Jurkat, Clone E6-1 (cell line): Measurements from ENCODE around the gene PAX2.

Experiments used
- DNase-seq: peaks from one replicate; pipeline ENCODE4 v3.0.0-alpha.2; 2011; ENCODE audit warnings: low read depth, low spot score
- H3K4me3 ChIP-seq: 2 replicates; pipeline ENCODE4 v1.5.1; 2011; ENCODE audit warnings: mild to moderate bottlenecking, low read length, control low read depth, moderate library complexity

Gene PAX2

DNA sequence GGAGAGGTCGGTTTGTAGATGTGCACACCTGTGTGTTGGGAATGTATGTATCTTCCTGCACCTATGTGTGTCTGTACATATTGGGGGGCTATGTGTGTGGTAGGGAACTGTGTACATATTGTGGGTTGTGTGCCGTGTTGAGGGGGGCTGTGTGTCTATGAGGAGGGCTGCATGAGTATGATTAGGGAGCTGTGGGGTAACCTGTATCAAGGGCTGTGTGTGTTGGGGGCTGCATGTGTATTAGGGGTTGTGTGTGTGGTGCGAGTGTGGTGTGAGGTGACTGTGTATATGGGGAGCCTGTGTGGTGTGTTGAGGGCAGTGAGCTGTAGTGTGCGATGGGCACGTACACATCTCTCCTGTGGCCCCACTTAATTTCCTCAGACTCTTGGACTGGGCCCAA lies 22.2 kb upstream of the PAX2 start:
- H3K4me3 ChIP-seq, result no peak overlapping the region
- DNase-seq, result no peak

DNA sequence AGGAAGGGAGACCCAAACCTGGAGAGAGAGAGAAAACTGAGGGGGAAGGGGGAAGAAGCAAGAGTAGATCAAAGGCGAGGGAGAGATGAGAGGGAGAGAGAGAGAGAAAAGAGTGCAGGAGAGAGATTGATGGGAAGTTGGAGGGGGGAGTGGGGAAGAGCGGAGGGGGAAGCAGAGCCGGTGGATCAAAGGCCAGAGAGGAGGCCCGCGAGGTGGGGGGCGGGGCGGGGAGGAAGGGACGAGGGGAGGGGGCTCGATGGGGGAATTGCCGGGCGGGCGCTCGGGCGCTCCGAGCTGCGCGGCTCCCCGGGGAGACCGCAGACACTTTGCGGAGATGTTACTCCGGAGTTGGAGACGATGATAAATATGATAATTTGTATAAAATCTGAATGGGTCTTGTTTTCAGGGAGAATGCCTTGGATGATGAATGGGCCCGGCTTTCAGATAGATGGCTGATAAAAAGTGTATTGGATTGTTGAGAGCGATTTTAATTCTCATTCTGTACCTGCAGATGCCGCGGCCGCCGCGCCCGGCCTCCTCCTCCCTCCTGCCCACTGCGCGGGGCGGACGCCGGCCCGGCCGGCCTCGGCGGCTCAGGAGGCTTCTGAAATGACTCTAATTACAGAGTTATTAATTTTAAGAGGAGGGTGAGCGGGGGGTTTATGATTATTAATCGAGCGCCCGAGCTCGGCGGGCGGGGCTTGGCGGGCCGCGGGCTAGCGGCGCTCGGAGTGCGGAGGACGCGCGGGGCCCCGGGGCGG lies 21.4 kb upstream of the PAX2 start:
- no peak overlapping the region for H3K4me3 ChIP-seq
- no peak for DNase-seq

DNA sequence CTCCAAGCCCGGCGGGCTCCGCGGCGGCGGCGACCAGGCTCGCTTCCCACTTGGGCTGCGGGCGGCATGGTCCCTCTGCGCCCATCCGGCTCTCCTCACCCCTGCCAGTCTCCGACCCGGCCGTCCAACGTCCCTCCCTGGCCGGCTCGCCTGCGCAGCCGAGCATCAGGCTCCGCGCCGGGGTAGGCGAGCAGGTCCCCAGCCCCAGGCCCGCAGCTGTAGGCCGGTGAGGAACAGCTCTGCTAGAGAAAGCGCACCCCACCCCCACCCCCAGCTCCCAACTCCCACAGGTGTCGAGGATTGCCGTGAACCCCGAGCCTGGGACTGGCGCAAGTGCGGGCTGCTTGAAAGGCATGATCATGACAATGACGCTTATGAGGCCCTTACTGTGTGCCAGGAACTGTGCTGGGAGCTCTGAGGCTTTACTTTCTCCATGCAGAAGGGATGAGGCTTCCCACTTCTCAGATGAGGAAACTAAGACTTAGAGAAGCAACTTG lies 20.8 kb upstream of the PAX2 start:
- DNase-seq, result no peak
- no peak overlapping the region for H3K4me3 ChIP-seq

DNA sequence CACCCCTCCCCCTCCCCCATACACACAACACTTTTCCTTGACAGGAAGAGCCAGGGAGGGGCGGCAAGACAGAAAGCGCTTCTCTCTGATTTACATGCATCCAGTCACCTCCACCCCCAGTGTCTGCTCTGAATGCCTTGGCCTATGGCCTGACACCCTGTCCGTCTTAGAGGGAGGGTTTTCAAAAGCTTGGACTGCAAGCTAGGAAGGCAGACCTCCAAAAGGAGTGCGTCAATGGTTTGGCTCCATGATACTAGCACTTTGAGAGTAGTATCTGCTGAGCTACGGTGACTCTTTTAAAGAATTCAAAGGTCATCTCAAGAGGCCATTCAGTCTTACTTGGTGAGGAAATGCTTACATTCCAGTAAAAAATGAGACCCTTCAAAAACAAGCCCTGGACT lies 20.3 kb upstream of the PAX2 start:
- DNase-seq, result no peak
- H3K4me3 ChIP-seq, result no peak overlapping the region

DNA sequence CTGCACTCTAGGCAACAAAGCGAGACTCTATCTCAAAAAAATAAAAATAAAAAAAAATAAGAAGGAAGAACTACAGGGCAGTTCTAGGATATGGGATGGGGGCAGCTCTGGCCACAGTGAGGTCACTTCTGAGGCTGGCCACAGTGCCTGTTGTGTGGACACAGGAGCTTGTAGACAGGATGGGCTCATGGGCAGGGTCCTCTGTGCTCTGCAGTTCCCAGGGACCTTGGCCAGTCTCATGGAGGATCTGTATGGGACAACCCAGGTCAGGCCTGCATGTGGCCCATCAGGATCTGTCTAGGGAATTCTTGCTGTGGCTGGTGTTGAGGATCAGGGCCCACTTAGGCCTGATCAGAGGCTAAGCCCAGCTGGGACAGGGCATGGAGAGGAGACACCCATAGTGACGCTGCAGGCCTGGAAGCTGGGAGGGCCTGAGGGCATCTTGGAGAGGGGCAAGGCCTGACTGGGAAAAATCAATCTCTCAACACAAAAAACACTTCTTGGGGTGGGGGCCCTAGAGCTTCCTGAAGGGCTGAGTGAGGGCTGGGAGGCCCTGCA lies 19.4 kb upstream of the PAX2 start:
- no peak overlapping the region for H3K4me3 ChIP-seq
- DNase-seq, result no peak

DNA sequence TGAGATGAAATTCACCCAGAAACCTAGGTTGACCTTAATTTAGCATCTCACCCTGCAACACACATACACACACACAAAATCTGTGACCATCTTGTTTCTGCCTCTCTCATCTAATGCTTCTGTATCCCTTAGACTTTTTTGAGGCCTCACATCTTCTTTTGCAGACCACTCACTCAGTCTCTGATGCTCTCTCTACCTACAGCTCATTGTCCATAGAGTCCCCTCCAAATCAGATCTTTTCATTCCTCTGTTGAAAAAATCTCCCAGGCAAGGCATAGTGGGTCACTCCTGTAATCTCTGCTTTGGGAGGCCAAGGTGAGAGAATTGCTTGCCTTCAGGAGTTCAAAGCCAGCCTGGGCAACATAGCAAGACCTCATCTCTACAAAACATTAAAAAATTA lies 17.6 kb upstream of the PAX2 start:
- H3K4me3 ChIP-seq, result no peak overlapping the region
- no peak for DNase-seq

GRCh38 chr10:100728928-100729861 lies 16.2 kb upstream of the PAX2 start:
- DNase-seq, result peak; percentile 31
- H3K4me3 ChIP-seq, result peak overlapping the region; percentile 38

- no peak for DNase-seq
- peak overlapping the region; percentile 38 for H3K4me3 ChIP-seq
These were observed 15.3 kb upstream of the PAX2 start for GRCh38 chr10:100729862-100730724.

GRCh38 chr10:100730725-100731406 lies 14.5 kb upstream of the PAX2 start:
- H3K4me3 ChIP-seq, result peak overlapping the region; percentile 16
- peak; percentile 54 for DNase-seq

GRCh38 chr10:100731407-100732240 lies 13.8 kb upstream of the PAX2 start:
- no peak for DNase-seq
- no peak overlapping the region for H3K4me3 ChIP-seq

GRCh38 chr10:100732241-100732596 lies 13.2 kb upstream of the PAX2 start:
- DNase-seq, result no peak

DNA sequence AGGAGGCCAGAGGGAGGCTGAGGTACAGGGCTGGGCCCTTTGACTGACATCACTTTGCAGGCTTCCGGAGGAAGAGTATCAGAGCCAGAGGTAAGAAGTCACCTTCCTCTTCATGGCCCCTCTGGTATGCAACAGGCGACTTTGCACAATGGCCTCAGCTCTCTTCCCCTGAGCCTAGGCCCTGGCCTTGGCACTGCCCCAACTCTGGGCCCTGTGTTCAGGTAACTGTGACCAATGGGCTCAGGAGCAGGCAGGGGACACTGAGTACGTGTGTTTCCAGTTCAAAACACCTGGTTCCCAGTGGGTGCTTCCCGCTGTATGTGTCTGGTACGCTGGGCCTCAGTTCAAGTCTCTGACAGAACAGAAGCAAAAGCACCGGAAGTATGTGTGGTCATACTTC lies 12.1 kb upstream of the PAX2 start:
- DNase-seq, result no peak
- H3K4me3 ChIP-seq, result no peak overlapping the region

More at GRCh38 chr10:100732241-100732596, 13.2 kb upstream of the PAX2 start:
- no peak overlapping the region for H3K4me3 ChIP-seq

DNA sequence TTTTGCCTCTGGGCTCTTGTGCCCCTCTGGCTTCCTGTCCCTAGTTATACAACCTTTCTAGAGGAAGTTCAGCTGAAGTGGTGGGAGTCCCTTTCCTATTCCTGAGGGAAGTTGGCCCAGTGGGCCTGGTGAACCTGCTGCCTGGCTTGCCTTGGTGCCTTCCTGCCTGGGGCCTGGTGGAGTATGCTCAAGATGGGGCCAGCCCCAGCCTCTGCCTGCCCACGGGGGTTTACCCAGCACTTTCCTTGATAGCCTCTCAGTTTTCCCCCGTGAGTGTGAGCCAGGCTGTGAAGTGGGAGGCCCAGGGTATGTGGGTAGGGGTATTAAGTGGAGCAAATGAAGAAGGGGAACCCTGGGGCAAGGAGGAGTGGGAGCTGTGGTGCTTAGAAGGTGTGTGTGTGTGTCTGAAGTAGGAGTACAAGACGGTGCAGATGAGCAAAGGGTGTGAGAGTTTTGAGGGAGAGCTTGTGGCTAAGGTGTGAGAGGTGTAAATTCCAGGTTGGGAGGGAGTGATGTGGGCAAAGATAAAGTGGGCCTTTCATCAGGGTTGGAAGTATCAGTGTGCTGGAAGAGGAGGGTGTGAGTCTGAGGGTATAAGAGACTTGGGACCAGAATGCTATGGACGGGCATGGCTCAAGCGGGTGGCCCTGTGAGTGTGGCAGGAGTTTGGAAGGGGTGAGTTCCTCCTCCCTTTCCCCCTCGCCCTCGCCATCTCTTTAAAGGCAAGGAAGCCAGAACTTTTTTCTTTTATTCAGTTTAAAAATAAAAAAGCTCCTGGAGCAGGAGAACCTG lies 10.9 kb upstream of the PAX2 start:
- no peak for DNase-seq
- no peak overlapping the region for H3K4me3 ChIP-seq

GRCh38 chr10:100735087-100735336 lies 10.4 kb upstream of the PAX2 start:
- no peak for DNase-seq
- H3K4me3 ChIP-seq, result no peak overlapping the region

DNA sequence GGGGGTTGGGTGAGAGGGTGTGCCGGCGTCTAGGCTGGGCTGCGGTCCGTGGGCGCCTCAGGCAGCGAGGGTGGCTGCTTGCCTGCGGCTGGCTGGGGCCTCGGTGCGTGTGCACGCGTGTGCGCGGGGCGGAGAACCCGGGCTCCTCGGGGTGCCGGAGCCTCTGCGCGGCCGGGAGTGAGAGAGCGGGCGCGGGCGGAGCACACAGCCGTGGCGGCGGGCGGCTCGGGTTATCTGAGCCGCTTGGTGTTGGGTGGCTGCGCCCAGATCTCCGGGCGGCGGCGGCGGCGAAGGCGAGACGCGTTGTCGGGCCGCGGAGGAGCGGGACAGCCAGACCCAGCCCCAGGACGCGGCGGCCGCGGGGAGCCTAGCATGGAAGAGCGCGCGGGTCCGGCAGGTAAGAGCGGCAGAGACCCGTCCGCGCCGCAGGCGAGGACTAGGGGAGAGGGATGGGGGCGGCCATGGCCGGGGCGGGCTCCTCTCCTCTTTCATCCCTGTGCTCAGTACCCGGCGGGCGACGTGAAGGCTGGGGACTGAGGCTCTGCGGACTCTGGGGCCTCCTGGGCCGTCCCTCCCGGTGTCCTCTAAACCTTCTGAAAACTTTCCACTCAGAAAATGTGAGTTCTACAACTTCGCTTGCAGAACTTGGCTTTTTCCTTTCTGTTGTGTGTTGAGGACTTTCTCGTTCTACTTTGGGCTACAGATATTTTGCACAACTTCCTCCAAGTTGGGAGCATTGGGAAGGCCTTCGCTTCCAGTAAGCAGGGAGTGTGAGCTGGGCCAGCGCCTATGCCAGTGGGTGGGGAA lies 9.8 kb upstream of the PAX2 start:
- DNase-seq, result no peak
- H3K4me3 ChIP-seq, result no peak overlapping the region

DNA sequence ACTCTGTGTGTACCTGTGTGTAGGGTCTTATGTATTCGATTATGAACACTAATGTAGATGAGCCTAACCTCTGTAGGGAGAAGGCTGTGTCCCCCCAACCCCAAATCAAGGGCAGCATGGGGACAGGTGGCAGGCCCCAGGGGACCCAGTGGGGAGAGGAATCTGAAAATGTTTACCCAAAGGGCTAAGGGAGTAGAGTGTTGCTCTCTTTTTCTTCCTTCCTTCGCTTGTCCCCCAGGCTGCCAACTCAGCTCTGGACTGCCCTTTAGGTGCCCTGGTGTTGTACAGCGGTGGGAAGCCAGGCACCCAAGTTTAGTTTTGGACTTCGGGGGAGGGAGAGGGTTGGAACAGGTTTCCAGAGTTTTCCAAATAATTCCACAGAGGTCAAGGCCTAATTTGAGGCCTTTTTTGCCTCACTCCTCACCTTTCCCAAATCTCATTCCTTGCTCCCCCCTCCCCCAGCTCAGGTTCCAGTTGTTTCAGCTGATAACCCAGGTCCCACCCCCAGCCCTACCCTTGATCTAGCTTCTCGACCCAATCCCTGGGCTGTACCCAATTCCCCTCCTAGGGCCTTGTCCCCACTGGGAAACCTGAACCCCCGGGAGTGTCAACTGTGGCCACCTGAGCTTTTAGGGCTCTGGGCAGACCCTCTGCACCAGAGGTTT lies 9.1 kb upstream of the PAX2 start:
- DNase-seq, result no peak
- no peak overlapping the region for H3K4me3 ChIP-seq
